Measurements from ENCODE around the gene TRAF2. TPM values are rescaled to one million over a fixed set of nuclear protein-coding genes. Genes with fewer than 3 reads are reported as not detected.

TRAF2 gene
- total and polyA plus RNA-seq, 2 of the 13 experiments (the other 11 are each of a cell fraction or from before 2014, with no cell fraction given) = 12.4 to 13.6 TPM

GRCh38 chr9:136910197-136910900, 24.0 kb downstream of the TRAF2 start (continued):
- TF ChIP-seq, protein P1, sequence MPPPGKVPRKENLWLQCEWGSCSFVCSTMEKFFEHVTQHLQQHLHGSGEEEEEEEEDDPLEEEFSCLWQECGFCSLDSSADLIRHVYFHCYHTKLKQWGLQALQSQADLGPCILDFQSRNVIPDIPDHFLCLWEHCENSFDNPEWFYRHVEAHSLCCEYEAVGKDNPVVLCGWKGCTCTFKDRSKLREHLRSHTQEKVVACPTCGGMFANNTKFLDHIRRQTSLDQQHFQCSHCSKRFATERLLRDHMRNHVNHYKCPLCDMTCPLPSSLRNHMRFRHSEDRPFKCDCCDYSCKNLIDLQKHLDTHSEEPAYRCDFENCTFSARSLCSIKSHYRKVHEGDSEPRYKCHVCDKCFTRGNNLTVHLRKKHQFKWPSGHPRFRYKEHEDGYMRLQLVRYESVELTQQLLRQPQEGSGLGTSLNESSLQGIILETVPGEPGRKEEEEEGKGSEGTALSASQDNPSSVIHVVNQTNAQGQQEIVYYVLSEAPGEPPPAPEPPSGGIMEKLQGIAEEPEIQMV (CRISPR knock-in tag; IDR thresholded peaks at IDR 0.05; ENCODE audit: low read depth) = no peak
- TF ChIP-seq JUNB (CRISPR knock-in tag; IDR thresholded peaks at IDR 0.05; ENCODE audit: borderline replicate concordance) (no peak), NCOA2 (CRISPR knock-in tag; IDR thresholded peaks at IDR 0.05) (no peak), ZNF776 (CRISPR knock-in tag; IDR thresholded peaks at IDR 0.05) (no peak)
- TF ChIP-seq, protein P2, sequence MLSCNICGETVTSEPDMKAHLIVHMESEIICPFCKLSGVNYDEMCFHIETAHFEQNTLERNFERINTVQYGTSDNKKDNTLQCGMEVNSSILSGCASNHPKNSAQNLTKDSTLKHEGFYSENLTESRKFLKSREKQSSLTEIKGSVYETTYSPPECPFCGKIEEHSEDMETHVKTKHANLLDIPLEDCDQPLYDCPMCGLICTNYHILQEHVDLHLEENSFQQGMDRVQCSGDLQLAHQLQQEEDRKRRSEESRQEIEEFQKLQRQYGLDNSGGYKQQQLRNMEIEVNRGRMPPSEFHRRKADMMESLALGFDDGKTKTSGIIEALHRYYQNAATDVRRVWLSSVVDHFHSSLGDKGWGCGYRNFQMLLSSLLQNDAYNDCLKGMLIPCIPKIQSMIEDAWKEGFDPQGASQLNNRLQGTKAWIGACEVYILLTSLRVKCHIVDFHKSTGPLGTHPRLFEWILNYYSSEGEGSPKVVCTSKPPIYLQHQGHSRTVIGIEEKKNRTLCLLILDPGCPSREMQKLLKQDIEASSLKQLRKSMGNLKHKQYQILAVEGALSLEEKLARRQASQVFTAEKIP (CRISPR knock-in tag; IDR thresholded peaks at IDR 0.05; ENCODE audit: borderline replicate concordance) = no peak

DNA sequence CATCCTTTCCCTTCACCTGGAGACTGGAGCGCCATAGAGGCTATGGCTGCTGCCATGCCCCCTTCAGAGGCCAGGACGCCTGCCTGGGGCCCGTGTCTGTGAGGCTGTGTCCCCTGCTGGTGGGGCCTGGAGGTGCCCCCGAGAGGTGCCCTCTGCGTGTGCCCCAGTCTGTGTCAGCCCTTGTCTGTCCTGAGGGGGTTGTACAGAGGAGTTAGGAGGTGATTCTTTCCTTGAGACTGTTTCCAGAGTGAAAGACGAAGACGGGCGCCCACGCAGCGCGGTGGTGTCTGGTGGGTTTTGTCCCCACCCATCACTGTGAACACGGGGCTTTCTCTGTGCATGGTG, 24.6 kb downstream of the TRAF2 start:
- no peaks in the 10 kb centered on the region for H4K20me1 ChIP-seq (ENCODE audit: insufficient read depth, low read length)
- in situ Hi-C loops (cut with HindIII; ENCODE audit: extremely low pct_ligation_motif_present, low pct_unique_long_range_greater_than_20kb) = no loop called here
- TF ChIP-seq HOXA5 (CRISPR knock-in tag; IDR thresholded peaks at IDR 0.05) (no peak), SALL2 (CRISPR knock-in tag; IDR thresholded peaks at IDR 0.05) (no peak), CENPX (CRISPR knock-in tag; IDR thresholded peaks at IDR 0.05) (no peak)
- POLR2A ChIA-PET = no interaction called here
- no peak overlapping the region for H2AFZ ChIP-seq (ENCODE audit: low read length)
- CTCF ChIA-PET (ENCODE audit: low intra/inter-chr PET ratio, low total read pairs) = no interaction called here
- intact Hi-C loops (cut with micrococcal nuclease; ENCODE audit: unreplicated experiment) = no loop called here
- H3K4me1 ChIP-seq (ENCODE audit: insufficient read depth, low read length) = no peaks in the 10 kb centered on the region
- no peaks in the 10 kb centered on the region for H3K27me3 ChIP-seq (ENCODE audit: control insufficient read depth in 1 of 2, insufficient read depth in 2 of 2, low read length in 2 of 2)
- 96% methylated on average over 12 of the region's 12 CpGs for WGBS (ENCODE audit: low lambda C conversion rate)
- H3K79me2 ChIP-seq (ENCODE audit: insufficient read depth, low read length) = peaks cover under 1% of the 10 kb centered on the region
- DNase-seq (ENCODE audit: low spot score) = no peak
- BruUV-seq (replicated peaks) = no TSS peak
- no peak overlapping the region for H3K9ac ChIP-seq (ENCODE audit: insufficient read depth, low read depth, low read length)
- no peaks in the 10 kb centered on the region for H3K9me3 ChIP-seq (ENCODE audit: low read length)
- no peak overlapping the region for H3K27ac ChIP-seq (ENCODE audit: extremely low read length, insufficient read depth, low read length)
- no peak for FAIRE-seq
- H3K4me2 ChIP-seq (ENCODE audit: low read depth, low read length) = no peak overlapping the region
- H3K4me3 ChIP-seq (replicated peaks in 1 of 3; ENCODE audit: insufficient read depth in 1 of 3, low read depth in 2 of 3, low read length in 3 of 3) = no peak overlapping the region
- H3K36me3 ChIP-seq (replicated peaks in 1 of 2; ENCODE audit: control insufficient read depth in 1 of 2, insufficient read depth in 2 of 2, low read length in 2 of 2) = peaks cover 27 to 65% of the 10 kb centered on the region in 2 experiments
- ATAC-seq = peak; percentile 73
